GM18499 (cell line): Measurements from ENCODE around the gene MESD.

ENCODE experiments used
- ATAC-seq: cut with Tn5 transposase; IDR thresholded peaks from one replicate; pipeline ENCODE4 v1.9.1; 2021; ENCODE audit warnings: moderate number of reproducible peaks; ENCODE audit not compliant: insufficient read depth, unreplicated experiment

MESD gene

DNA sequence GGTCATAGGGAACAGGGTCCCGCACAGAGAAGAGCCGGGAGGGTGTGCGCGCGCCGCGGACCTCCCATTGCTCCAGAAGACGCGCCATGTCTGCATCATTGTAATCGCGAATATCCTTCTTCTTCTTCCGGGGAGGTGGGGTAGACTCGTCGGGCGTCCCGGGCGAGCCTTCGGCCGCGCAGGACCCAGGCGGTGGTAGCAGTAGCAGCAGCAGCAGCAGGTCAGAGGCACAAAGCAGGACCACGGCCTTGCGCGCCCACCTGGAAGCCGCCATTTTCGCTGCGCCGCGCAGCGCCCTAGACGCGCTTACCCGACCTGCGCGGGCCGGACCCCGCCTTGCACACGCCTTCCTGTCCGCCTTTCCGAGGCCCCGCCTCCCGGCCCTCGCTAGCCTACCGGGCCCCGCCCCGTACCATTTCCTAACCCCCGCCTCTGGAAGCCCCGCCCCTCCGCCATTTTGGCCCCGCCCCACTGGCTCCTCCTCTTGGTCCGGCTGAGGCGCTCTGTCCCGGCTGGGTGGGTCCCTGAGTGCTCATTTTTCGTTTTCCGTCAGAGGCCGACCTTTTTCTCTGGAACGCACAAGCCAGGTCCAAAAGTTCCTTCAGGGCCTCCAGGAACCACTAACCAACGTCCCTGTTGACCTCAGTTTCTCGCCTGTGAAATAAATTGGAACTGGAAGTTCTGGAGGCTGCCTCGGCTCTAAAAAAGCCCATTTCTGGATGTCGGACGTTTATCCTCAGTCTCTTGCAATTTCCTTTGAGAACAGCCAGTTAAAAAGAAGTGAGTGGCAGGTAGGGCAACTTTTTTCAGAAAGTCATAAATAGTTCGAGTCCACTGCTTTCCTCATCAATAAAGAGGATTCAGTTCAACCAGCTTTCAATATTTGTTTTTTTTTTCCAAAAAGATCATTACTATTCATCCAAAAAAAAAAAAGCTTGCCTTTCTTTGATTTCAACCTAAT lies at the start of gene MESD:
TSS of gene MESD (minus strand) at position 302 of the 961 bp plus-strand sequence. CDS start at position 274, 28 bp downstream.
- ATAC-seq: peak; percentile 53

GRCh38 chr15:81038975-81039607 lies 49.5 kb upstream of the MESD start:
- ATAC-seq: no peak

DNA sequence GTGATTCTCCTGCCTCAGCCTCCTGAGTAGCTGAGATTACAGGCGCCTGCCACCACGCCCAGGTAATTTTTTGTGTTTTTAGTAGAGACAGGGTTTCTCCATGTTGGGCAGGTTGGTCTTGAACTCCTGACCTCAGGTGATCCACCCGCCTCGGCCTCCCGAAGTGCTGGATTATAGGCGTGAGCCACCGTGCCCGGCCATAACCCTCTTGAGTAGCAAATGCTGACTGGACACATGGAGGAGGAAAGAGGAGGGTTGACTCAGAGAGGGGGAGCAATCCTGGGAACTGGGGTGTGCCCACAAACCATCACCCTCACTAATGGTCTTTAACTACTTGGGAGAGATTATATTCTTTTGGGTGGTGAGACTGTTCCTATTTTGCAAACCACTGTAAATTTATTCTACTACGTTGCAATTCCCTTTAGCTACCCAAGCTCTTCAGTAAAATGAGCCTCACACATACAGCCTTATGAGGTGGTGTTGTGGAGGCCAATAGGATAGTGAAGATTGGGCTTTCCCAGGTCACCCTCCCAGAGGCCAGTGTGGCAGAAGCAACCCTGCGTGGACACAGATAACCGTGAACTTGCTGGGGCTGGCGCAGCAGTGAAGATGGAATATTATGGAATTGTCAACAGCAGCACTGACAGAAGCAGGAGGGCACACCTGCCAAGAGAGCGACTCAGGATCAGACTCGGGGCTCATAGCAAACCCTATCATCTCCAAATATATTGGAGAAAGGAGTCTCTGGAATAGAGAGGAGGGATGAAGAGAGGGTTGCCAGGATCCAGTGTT lies 48.5 kb upstream of the MESD start:
- ATAC-seq: no peak

GRCh38 chr15:81033508-81033907 lies 43.9 kb upstream of the MESD start:
- ATAC-seq: no peak

GRCh38 chr15:81032818-81033217 lies 43.2 kb upstream of the MESD start:
- no peak for ATAC-seq

- no peak for ATAC-seq
These were observed 42.7 kb upstream of the MESD start for GRCh38 chr15:81032355-81032754.

DNA sequence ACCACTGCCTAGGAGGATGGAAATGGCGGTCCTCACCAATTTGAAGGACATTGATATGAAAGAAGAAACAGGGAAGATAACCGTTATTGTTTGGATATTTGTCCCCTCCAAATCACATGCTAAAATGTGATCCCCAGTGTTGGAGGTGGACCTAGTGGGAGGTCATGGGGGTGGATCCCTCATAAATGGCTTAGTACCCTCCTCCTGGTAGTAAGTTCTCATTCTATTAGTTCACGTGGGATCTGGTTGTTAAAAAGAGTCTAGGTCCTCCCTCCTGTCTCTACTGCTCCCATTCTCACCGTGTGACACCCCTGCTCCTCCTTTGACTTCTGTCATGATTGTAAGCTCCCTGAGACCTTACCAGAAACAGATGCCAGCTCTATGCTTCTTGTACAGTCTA lies 41.6 kb upstream of the MESD start:
- ATAC-seq: no peak

DNA sequence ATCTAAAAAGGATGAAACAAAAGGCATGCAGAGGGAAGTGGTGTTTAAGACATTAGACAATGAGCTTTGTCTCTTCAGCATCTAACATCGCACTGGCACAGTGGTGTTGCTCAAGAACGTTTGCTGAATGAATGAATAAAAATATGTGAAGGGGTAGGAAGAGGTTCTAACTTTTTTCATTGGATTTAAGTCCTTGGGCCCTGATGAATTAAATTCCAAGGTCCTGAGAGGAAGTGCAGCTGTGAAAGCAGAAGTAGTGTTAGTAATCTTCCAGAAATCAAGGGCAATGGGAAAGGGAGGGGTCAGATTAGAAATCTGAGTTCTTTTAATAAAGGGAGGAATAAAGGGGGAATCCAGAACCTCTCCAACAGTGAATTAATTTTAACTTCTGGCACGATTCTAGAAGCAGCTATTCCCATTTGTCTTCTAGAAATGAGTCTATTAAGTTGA lies 40.7 kb upstream of the MESD start:
- ATAC-seq: no peak

DNA sequence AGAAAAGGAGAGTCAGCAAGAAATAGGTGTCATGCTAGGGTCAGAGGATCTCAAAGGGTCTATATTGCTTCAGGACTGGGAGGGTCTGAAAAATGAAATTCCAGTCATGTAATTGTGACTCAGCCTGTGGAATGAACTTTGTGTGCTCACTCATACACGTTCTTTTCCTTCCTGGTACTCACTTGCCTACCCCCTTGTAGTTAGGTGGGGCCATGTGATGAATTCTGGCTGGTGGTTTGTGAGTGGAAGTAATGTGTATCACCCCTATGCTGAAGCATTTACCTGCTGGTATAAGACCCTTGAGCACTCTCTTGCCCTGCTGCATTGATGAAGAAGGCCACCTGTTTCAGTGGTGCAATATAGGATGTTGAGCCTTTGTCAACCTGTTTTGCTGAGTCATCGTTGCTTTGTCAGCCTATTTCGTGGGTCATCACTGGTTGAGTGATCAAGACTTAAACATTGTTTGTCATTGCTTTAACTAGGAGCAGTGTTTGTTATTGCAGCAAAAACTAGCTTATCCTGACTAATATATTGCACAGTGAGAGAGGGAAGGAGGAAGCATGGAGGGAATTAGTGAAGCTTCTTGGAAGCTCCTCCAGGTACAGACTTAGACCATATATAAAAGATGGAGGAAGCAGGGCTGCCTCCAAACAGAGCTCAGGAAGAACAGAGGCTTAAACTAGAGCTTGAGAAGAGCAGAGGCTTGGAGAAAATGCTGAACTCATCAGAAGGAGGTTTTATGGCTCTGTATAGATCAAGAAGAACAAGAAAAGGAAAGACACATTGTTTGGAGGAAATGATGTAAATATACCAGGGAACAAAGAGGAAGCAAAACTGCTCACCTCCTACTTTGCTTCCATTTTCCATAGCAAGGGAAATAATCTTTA lies 40.0 kb upstream of the MESD start:
- ATAC-seq: no peak

DNA sequence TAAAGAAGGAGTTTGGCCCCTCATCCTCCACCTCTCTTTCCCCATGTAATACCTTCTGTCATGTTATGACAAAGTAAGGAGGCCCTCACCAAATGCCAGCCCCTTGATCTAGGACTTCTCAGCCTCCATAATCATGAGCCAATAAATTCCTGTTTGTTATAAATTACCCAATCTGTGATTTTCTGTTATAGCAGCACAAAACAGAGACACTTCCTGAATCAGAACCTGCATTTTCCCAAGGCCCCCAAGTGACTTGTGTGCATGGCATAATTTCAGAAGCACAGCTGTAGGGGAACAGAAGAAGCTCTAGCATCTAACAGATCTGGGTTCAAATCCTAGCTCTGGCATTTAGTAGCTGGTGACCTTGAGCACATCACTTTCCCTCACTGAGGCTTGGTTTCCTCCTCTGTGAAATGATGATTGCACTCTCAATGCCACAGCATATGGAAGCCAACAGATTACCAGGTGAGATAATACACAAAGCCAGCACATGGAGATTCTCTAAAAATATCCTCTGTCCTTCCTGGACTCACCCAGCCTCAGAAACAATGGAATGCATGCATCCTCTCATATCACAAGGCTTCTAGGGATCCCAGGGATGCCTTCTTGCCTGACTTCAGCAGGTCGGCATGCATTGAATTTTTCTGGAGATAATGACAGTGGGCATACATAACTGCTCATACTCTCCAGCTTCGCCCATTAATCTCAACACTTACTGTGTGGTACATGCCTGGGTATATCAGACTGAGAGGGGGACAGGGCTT lies 37.4 kb upstream of the MESD start:
- no peak for ATAC-seq

- no peak for ATAC-seq
These were observed 36.2 kb upstream of the MESD start for GRCh38 chr15:81025721-81026370.

GRCh38 chr15:81024936-81025335 lies 35.3 kb upstream of the MESD start:
- ATAC-seq: no peak

- ATAC-seq: no peak
These were observed 34.8 kb upstream of the MESD start for GRCh38 chr15:81024265-81024872.

DNA sequence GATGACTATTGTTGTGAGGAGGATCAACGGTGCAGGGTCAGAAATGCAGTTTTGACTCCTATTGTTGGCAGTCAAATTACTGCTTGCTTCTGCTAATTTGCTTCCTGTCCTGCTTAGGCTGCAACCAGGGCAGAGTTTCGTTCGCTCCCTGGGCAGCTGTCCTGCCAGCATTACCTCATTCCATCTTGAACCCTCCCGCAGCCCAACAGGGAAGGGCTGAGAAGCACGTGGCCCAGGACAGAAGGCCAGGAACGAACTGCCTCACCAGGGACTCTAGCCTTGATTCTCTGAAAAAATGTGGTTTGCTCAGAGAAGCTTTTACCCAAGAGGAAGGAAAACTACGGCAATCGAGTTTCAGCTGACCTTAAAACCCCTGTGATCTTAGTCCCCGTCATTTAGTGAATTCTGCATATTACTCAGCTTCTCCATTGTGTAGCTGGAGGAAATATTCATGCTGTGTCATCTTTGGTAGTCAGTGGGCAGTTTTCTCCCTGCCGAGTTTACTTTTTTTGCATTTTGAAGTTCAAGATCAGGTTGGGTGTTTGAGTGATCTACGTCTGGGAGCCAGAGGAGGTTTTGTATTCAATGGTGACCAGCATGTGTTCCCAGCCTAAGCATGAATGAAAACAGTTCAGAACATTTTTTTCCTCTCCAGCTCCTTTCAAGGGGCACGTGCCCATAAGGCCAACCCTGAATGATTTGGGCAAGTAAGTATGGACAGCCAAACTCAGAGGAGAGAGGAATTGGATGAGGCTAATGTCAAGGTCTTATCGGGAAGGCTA lies 34.1 kb upstream of the MESD start:
- peak; percentile 85 for ATAC-seq

DNA sequence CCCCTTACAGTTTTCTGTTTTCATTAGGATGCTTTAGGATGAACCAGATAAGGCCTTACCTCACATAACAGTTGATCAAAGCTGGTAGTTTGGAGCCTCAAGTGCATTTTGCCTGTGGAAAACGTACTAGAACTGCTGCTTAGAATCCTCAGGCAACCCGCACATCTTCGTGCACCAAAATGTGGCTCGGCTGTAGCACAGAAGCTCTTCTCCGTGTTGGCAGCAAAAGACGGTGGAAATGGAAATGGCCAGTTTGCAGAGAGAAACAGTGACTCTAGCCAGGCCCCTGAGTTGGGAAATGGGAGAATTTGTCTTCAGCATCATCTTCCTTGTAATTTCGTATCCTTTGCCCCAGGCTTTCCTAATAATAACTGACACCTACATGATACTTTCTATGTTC lies 31.7 kb upstream of the MESD start:
- ATAC-seq: no peak

DNA sequence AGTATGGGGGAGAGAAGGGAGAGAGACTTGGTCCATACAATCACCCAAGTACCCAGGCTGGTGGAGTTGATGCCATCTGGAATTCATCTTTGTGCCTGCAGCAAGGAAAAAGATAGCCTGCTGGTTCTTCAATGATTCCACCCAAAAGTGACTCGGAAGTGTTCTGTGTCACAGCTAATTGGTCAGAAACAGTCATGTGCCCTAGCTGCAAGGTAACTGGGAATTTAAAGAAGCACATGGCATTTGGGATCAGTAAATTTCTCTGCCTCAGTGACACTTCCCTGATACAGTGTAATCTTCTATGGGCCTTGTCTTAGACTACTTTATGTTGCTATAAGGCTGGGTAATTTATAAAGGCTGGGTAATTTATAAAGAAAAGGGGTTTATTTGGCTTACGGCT lies 28.6 kb upstream of the MESD start:
- no peak for ATAC-seq

GRCh38 chr15:81016489-81017068 lies 27.0 kb upstream of the MESD start:
- ATAC-seq: no peak
